Lower leg skin (tissue), 3 donors: ENCODE data around the gene TLCD3A.

Experiments used
- CTCF ChIP-seq, 3 donors: fragments of 450-650 bp; IDR thresholded peaks; one replicate each; pipeline ENCODE4 v1.5.1; 2016; ENCODE audit warnings: antibody characterized with exemption in 3 of 3, mild to moderate bottlenecking in 3 of 3, moderate library complexity in 2 of 3
- POLR2A ChIP-seq, 2 donors: fragments of 450-650 bp; IDR thresholded peaks; one replicate each; pipeline ENCODE4 v1.6.1; 2016 to 2017; ENCODE audit warnings: antibody characterized with exemption in 2 of 2, mild to moderate bottlenecking in 1 of 2, moderate library complexity in 1 of 2

GRCh38 chr17:708132-708531 lies 24.3 kb upstream of the TLCD3A start:
- no peak for TF ChIP-seq CTCF (IDR thresholded peaks at IDR 0.05)
- no peak for TF ChIP-seq POLR2A (IDR thresholded peaks at IDR 0.05)
